ENCODE results near the gene GKN1.

GKN1 gene

GRCh38 chr2:69010437-69011194 is 36.2 kb downstream of the GKN1 start:
- no peak for DNase-seq

- no peak for DNase-seq
These were observed 37.2 kb downstream of the GKN1 start for GRCh38 chr2:69011611-69012157.

GRCh38 chr2:69012310-69013141 is 38.1 kb downstream of the GKN1 start:
- DNase-seq, result peak; percentile 49

- DNase-seq, result peak; percentile 48
These were observed 38.9 kb downstream of the GKN1 start, which contains the start of gene ANTXR1 for GRCh38 chr2:69013142-69013839. Gene ANTXR1, plus strand, starts transcription at chr2:69013179. Its CDS starts 321 bp downstream, at chr2:69013500.

GRCh38 chr2:69013840-69014821 is 39.7 kb downstream of the GKN1 start:
- DNase-seq, result peak; percentile 6

GRCh38 chr2:69017080-69017479 is 42.6 kb downstream of the GKN1 start:
- no peak for DNase-seq

- no peak for DNase-seq
These were observed 43.4 kb downstream of the GKN1 start for GRCh38 chr2:69017835-69018234.

- DNase-seq, result no peak
These were observed 44.3 kb downstream of the GKN1 start for GRCh38 chr2:69018678-69019095.

- no peak for DNase-seq
These were observed 46.3 kb downstream of the GKN1 start for GRCh38 chr2:69020496-69021426.

GRCh38 chr2:69021727-69022126 is 47.3 kb downstream of the GKN1 start:
- no peak for DNase-seq

GRCh38 chr2:69022548-69022947 is 48.1 kb downstream of the GKN1 start:
- no peak for DNase-seq

- DNase-seq, result no peak
These were observed 48.8 kb downstream of the GKN1 start for GRCh38 chr2:69023236-69023635.

- peak; percentile 3 for DNase-seq
These were observed 51.6 kb downstream of the GKN1 start for GRCh38 chr2:69026026-69026425.

- no peak for DNase-seq
These were observed 52.4 kb downstream of the GKN1 start for GRCh38 chr2:69026691-69027459.
